Measurements from ENCODE around the gene NUP205.

DNA sequence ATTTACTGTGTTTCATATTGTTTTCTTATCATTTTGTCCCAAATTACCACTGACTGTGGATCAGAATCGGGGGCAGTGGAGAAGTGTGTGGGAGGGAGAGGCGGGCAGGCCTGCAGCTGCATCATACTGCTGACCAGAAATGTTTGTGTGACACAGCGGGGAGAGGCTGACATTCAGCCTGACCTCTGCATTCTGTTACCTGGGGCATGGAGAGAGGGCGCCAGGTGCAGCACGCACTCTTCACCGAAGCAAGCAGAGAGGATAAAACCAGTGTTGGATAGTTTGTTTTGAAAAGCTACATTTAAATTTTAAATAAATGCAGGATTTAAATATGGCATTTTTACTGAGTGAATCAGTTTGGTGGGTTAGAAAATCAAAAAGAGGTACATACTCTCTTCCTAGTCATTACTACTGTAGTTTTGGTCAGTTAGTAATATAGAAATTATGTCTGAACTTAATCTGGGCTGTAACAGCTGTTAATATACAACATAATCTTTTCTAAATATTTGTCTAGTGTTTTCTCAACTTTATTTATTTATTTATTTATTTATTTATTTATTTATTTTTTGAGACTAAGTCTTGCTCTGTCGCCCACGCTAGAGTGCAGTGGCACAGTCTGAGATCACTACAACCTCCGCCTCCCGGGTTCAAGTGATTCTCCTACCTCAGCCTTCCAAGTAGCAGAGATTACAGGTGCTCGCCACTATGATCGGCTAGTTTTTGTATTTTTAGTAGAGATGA is 95.8 kb downstream of the NUP205 start:
- TF ChIP-seq POLR2A (IDR thresholded peaks at IDR 0.05) = no peak
- TF ChIP-seq CTCF (IDR thresholded peaks at IDR 0.05) = no peak
